ENCODE results near the gene HCN4.
A peak's percentile ranks its signal among the peaks of the same experiment; 100 is the strongest.
"Not testable (repeated sequence)": the region's sequence is repeated elsewhere in the genome, so short reads cannot be mapped to it uniquely, and the experiment has no call there.

HCN4 gene

DNA sequence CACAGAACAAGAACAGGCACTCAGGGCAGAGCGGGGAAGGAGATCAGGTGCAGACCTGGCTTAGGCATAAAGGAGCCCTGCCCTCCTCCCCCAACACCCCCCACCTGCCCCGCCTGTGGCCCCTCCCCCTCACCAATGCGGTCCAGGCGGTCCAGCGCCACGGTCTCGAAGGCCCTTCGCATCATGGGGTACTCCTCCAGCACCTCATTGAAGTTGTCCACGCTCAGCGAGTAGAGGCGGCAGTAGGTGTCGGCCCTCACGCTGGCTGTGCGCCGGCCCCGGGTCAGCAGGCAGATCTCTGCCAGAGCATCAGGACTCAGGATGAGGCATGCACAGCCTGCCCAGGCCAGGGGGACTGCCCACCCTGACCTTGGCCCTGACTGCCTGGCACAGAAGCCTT, 44.8 kb downstream of the HCN4 start:
- no peak for DNase-seq

DNA sequence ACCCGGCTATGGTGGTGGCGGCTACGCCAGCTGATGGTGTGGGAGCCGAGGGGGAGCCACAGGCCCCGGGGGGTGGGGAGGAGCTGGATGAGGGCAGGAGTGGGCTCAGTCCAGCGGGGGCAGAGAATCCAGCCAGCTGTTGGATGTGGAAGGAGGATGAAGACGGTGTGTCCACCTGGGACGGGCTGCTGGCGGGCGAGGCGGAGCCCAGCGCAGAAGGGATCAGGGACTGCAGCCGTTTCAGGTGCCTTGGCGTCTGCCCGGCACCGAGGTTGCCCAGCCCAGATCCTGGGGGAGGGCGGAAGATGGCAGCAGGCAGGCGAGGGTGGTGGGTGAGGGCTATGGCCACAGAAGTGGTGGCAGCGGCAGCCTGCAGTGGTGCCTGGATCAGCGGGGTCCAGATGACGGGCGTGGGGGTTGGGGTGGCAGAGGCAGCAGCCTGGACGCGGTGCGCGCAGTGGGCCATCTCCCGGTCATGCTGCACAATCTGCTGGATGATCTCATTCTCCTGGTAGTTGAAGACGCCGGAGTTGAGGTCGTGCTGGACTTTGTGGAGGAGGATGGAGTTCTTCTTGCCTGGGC, 45.3 kb downstream of the HCN4 start:
- no peak for DNase-seq

- no peak for DNase-seq
Measured at GRCh38 chr15:73322665-73323373, 45.9 kb downstream of the HCN4 start.

DNA sequence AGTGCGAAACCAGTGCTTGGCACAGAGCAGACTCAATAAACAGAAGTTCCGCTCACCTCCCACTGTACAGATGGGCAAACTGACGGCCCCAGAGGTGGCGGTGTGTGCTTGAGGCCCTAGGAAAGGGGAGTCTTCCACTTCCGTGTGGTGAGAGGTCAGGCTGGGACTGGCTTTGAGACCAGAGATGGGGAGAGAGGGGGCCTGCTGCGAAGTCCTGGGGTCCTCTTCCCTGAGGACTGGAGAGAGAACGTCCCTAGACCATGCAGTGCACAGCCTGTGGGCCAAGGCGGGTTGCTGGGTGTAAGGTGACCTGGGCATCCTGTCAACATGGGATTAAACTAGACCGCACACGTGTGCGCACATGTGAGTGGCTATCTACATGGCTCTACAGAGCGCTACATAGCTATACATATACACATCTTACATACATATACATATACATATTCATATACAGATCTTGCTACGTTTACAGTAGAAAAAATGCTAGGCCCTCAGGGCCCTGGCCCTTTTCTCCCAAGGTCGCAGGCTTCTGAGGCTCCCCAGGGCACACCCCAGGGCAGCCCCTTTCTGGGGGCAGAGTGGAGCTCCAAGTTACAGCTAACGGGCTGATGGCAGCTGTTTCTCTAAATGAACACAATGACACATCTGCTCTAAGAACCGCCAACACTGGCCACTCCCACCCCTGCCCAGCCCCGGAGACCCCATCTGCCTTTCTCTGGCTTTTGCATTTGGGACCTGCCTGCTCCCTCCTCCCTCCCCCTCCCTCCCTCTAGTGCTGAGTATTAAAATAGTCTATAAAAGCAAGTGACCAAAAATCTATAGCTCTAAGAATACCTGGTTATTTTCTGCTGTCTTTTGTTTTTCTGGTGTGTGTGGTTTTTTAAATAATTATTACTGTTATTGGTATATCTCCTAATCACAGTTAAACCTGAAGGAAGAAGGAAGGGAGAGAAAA, 47.0 kb downstream of the HCN4 start:
- DNase-seq = peak; percentile 42

DNA sequence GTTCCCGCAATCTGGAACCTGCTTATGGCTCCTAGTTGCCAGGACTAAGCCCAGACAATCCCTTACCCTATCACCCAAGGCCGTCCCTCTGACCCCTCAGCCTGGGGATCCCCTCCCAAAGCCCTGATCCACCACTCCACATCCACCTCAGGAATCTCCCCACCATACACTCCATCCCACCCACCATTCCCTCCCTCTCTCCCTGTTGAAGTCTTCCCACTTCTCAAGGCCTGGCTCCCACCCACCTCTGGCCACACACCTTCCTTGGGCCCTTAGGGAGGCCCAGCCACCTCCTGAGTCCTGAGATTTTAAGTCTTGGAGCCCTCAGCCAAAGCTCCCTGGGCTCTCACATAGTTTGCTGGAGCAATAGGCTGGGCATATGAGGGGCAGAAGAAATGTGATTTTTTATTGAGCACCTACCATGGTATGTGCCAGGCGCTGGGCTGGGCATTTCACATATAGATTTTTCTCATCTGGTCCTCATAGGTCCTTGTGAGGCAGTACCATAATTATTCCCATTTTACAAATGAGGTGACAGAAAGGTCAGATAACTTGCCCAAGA, 48.1 kb downstream of the HCN4 start:
- DNase-seq = no peak

DNA sequence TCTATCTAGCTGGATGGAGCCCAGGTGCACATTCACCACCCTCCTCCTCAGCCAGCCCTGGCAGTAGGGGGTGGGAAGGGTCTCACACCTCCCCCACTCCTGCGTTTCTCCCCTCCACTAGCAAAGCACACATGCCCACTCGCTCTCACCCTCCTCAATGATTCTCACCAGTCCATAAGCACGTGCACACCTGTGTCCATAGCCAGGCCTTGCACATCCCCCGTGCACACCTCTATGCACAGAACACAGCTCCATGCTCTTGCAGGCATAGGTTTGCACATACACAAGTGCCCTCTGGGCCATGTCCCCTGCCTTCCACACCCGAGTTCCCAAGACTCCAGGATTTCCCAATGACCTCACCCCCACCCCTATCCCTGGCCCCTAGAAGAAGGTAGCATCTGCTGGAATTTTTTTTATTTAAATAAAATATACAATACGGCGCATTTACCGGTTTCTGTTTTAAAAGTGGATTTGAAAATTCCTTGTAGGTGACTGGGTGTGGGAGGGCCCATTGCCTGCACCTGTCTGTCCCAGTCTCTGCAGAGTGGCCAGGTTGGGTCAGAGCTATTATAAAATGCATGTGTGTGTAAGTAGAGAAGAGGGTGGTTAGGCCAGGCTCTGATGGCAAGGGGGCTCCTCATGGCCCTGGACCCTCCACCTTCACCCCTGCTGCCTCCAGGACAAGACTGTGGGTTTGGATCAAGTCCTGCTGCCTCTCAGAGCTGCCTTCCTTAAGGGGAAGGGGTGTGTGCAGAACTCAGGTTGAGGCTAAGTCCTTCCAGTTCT, 49.1 kb downstream of the HCN4 start:
- DNase-seq = no peak

DNA sequence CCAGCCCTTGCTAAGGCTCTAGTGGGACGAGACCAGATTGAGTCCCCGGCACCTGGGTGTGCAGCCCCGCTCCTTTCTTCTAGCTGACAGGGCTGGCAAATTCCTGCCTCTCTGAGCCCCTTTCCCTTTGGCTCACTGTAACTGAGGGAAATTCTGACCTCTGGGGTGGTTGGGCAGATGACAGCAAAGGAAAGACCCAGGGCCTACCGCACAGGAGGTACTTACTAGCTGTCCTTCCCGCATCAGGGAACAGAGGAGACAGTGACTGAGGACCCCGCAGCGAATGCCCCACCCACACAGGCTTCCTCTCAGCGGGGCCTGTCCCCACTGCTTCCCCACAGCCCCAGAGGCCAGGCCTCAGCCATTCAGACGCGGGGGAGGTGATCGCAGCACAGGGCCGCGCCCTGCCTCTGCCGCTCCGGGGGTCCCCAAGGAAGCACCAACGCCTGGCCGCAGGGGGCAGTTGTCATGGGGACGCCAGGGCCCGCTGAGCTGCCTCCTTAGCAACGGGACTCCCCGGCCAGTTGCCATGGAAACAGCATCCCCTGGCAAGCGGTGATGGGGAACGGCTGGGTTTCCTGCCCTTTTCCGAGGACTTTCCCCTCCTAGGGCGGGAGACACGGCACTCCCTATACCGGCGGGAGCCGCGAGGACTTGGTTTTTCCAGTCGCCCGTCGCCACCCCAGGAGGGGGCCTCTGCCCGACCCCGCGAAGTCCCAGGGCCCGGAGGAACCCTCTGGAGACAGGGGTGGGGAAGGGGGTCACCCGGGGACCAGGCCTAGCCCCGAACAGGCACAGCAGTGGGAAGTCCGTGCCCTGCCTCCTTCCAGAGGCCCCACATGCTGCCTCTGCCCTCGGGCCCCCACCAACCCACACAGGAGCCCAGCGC, 50.1 kb downstream of the HCN4 start:
- DNase-seq = no peak

- no peak for DNase-seq
Measured at GRCh38 chr15:73317651-73318462, 50.9 kb downstream of the HCN4 start.

- DNase-seq = no peak
Measured at GRCh38 chr15:73313861-73314260, 54.9 kb downstream of the HCN4 start.

GRCh38 chr15:73308305-73308704, 60.5 kb downstream of the HCN4 start:
- DNase-seq = no peak

GRCh38 chr15:73305331-73306211, 63.2 kb downstream of the HCN4 start:
- no peak for DNase-seq

DNA sequence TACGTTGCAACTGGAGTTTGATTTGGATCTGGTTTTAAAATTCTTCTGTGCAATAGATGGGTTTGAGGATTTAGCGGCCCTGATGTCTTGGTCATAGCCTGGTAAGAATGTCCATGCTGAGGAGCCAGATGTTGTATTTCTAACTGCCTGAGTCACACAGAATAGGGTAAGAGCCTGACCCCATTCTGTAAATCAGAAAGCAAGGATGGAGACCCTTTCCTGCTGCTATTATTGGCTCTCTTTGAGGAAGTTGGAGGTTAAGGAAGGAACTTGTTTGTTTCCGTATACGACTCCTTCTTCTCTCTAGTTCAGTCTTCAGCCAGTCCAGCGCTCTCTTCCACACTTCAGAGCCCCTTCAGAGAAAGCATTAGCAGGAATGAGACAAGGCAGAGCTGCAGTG, 65.1 kb downstream of the HCN4 start:
- no peak for DNase-seq

DNA sequence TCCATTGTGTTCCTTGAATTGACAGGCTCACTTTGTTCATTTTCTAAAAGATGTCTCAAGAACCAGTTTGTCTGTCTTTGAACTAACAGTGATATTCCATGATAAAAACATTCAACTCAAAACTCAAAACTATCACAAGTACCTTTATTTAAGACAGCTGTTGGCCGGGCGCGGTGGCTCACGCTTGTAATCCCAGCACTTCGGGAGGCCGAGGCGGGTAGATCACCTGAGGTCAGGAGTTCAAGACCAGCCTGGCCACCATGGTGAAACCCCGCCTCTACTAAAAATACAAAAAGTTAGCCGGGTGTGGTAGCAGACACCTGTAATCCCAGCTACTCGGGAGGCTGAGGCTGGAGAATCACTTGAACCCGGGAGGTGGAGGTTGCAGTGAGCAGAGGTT, 68.5 kb downstream of the HCN4 start:
- not testable (repeated sequence) for DNase-seq

GRCh38 chr15:73298522-73299245, 70.1 kb downstream of the HCN4 start:
- DNase-seq = no peak

DNA sequence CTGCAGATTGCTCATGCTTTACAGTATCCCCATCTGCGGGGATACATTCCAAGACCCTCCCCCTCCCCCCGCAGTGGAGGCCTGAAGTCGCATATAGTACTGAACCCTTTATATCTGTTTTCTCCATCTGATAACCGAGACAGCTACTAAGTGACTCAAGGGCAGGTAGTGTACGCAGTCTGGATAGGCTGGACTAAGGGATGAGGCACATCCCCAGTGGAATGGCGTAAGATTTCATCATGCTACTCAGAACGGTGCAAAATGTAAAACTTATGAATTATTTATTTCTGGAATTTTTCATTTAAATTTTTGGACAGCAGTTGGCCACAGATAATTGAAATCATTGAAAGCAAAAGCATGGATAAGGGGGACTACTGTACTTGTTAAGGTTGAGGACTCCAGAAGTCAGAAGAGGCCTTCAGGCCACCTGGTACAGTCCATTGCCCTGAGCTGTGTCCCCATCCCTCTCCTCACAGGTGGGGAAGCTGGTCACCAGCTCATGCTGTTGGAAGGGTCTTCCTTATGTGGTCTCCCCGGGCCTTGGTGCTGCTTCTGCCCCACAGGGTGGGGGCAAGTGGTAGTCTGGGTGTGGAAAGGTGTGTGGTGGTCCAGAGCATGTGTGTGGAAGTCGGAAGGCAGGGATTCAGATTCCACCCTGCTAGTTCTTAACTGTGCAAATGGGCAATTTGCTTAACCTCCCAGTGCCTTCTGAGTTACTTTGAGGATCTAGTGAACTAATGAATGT, 72.0 kb downstream of the HCN4 start:
- no peak for DNase-seq

- DNase-seq = no peak
Measured at GRCh38 chr15:73295630-73296286, 73.0 kb downstream of the HCN4 start.

DNA sequence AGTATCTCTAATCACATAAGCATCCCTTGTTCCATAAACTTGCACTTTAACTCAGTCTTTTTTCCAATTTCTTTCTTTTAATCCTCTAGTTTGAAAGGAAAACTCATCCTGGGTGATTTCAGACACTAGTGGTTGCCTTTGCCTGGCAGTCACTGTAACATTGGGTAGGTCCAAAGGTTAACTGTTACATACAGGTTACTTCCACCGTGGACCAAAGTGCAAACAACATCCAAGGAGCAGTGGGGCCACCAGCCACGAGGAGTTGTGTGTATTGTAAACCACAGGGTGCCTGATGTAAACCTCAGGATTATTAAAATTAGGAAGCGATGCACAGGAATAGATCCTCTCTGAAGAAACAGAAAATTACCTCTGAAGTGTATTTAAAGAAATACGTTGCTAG, 75.0 kb downstream of the HCN4 start:
- DNase-seq = no peak

- no peak for DNase-seq
Measured at GRCh38 chr15:73291441-73291840, 77.3 kb downstream of the HCN4 start.
